HG02610 (cell line): Measurements from ENCODE around the gene ZNF280C.
A peak's percentile ranks its signal among the peaks of the same experiment; 100 is the strongest.
"Not testable (repeated sequence)": the region's sequence is repeated elsewhere in the genome, so short reads cannot be mapped to it uniquely, and the experiment has no call there.

Experiments
- ATAC-seq: cut with Tn5 transposase; IDR thresholded peaks from one replicate; pipeline ENCODE4 v1.9.1; 2021; ENCODE audit warnings: mild to moderate bottlenecking, moderate library complexity; ENCODE audit not compliant: unreplicated experiment

ZNF280C gene, protein sequence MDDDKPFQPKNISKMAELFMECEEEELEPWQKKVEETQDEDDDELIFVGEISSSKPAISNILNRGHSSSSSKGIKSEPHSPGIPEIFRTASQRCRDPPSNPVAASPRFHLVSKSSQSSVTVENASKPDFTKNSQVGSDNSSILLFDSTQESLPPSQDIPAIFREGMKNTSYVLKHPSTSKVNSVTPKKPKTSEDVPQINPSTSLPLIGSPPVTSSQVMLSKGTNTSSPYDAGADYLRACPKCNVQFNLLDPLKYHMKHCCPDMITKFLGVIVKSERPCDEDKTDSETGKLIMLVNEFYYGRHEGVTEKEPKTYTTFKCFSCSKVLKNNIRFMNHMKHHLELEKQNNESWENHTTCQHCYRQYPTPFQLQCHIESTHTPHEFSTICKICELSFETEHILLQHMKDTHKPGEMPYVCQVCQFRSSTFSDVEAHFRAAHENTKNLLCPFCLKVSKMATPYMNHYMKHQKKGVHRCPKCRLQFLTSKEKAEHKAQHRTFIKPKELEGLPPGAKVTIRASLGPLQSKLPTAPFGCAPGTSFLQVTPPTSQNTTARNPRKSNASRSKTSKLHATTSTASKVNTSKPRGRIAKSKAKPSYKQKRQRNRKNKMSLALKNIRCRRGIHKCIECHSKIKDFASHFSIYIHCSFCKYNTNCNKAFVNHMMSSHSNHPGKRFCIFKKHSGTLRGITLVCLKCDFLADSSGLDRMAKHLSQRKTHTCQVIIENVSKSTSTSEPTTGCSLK

DNA sequence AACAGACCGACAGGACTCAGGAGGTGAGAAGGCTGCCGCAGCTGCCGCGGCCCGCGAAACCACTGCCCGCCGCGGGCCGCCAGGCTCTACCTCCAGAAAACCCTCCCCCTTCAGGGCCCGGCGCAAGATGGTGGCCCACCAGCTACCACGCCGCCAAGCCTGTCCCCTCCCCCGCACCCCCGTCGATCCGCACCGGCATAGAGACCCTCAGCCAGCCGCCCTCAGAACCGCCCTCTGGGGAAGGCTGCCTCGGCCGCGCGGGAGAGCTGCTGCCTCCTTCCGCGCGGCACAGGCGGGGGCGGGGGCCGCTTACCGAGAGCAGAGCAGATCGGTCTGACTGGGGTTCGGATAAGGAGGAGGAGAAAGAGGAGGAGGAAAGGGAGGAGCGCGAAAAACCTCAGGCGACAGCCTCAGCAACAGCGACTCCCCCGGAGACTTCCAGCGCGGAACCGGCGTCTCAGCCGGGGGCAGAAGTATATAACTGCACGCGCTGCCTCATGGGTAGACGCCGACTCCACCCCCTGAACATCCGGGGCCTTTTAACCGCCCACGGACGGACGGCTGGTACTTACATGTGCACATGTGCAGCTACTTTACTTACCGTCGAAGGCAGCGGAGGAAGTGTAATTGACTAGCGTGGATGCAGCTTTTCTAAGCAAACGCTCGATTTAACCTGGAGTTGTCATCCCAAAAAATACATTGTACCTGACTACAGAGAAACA, at the start of gene ZNF280C:
Gene ZNF280C, minus strand, starts transcription at position 451 of the 722 bp plus-strand sequence. CDS start 8,450 bp downstream, outside the sequence.
- peak; percentile 96 for ATAC-seq

DNA sequence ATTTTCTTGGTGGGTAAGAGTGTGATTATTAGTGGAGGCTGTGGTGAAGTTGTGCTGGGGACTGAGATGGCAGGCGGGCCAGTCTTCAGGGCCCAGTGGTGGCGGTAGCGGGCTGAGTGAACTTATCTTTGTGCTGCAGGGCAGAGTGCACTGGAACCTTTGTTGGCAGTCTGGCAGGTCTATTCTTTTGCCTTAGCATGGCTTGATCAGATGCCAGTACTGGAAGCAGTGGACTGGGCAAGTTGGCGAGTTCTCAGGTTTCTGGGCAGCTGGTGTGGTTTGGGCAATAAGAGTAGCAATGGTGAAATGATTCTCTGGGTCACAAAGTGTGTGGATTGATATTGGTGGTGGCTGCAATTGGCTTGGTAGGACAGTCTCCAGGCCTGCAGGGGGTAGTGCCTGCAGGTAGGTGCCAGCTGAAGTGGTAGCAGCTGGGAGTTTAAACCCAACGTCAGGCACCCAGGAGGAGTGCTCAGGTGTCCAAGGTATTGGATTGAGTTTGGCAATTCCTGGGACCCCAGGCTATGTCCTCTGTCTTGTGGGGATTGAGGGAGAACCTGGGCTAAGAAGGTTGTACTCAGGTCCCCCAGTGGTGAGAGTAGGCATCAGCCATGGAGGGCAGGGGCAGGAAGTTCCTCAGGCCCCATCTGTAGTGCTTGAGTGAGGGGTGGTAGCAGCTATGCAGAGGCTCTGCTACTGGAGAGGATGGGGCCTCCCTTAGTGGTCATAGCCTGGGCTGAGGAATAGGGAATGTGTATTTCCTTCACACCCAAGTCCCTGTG, 36.1 kb upstream of the ZNF280C start:
- no peak for ATAC-seq

DNA sequence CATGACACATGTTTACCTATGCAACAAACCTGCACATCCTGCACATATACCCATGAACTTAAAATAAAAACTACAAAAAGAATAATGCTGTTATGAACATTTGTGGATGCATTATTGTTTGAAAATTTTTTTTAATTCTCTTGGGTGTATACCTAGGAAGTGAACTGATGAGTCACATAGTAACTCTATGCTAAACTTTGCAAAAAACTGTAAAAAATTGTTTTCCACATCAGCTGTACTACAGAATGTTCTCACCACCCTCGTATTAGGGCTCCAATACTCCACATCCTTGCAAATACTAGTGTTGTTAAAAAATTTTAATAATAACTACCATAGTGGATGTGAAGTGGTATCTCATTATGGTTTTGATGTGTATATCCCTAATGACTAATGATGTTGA, 33.3 kb upstream of the ZNF280C start:
- no peak for ATAC-seq

DNA sequence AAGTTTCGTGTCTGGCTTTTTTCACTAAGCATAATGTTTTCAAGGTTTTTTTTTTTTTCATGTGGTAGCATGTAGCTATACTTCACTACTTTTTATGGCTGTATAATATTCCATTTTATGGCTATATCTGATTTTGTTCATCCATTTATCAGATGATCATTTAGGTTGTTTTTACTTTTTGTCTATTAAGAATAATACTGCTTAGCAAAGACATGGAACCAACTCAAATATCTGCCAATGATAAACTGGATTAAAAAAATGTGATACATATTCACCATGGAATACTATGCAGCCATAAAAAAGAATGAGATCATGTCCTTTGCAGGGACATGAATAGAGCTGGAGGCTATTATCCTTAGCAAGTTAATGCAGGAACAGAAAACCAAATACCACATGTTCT, 32.7 kb upstream of the ZNF280C start:
- ATAC-seq, result no peak

DNA sequence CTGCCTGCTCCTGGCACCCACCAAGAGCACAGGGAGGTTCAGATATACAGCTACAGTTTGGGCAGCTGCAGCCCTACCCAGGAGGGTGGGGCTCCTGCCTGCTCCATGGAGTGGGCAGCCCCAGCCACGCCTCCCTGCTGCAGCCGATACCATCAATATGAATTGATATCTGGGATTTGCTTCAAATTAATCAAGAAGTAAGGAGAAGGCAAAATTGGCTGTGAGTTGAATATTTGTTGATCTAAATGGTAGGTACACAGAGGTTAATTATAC, 31.2 kb upstream of the ZNF280C start:
- ATAC-seq, result no peak

DNA sequence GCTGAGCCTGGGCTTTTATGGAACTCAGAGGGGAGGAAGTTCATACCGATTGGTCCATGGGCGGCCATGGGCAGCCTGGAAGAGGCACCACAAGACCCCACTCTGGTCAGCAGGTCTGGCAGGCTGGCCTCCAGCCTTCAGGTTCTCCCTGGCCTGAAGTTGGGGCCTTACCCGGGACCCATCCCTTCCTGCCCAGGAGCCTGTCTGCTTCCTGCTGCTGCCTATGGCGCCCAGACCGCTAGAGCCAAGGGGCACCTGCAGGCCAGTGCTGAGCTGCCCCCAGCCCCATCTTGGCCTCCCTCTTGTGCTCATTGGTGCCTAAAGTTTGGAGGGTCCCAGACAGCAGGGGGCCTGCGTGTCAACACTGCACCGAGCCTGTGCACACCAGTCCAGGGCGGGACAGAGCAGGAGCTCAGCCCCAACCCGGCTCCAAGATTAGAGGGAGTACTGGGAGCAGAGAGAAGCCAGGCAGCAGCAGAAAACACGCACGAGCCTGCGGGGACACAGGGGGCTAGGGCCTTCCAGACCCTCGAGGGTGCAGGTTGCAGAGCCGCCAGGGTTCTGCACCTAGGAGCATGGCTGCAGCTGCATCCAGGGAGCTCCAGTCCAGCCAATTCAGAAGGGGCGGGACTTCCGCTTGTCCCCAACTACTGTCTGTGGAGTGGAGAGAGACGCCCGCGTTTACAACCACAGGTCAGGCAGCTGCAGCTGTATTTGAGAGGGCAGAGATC, 30.7 kb upstream of the ZNF280C start:
- no peak for ATAC-seq

DNA sequence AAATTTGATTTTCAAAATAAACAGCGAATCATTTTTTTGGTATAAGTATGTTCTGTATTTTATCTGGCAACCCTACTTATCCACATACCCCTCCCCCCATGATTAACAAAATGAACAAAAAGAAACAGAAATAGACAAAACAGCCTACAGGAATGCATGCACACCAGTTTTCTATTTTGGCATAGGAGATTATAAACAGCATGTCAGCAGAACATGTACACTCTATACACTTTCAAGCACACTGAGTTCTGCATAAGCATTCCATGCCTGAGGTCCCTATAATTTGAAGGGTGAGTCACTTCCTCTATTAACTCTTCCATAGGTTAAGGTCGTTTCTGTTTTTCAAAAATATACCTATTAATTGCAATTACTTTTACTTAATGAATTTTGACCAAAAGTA, 28.0 kb upstream of the ZNF280C start:
- ATAC-seq, result no peak

DNA sequence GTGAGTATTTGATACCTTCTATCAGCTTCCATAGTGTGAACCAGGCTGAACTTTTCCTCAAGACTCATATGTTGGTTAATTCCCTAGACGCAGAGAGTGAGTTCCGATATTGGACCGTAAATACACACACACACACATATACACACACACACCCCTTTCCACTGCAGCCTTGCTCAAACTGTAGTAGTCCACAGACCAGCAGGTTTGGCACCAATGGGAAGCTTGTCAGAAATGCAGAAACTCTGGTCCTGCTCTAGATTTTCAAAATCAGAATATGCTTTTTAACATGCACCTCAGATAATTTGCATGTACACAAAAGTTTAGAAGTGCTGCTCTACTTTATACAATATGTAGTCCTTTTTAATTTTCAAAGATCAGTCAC, 27.6 kb upstream of the ZNF280C start:
- ATAC-seq, result no peak

DNA sequence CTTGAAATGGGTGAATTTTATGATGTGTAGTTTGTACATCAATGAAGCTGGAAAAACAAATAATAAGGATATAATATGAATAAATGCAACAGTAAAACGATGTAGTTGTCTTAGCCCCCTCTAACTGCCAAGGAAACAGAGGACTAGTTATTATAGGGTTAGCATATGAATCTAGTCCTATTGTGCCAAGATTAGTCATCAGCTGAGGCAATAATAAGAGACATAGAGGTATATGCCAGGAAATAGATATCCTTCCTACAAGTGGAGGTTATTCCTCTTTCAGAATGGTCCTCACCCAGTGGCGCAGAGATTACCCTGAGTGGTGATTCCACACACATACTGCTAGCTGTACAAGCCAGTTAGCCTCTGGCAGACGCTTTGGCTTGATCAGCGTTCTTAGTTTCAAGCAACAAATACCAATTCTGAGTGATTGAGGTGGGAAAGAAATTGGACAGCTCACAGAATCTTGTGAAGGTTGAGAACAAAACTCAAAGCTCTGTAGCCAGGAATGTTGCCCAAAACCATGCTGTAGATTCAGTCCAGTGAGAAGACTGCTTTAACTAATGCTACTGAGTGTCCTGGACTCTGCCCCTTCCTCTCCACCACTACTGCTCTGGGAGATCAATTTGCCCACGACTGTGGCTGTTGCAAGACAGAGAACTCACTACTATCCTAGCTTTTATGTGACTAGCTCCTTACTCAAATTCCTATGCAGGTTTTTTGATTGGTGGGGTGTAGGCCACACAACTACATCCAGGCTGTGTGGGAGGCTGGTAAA, 27.0 kb upstream of the ZNF280C start:
- ATAC-seq, result no peak

DNA sequence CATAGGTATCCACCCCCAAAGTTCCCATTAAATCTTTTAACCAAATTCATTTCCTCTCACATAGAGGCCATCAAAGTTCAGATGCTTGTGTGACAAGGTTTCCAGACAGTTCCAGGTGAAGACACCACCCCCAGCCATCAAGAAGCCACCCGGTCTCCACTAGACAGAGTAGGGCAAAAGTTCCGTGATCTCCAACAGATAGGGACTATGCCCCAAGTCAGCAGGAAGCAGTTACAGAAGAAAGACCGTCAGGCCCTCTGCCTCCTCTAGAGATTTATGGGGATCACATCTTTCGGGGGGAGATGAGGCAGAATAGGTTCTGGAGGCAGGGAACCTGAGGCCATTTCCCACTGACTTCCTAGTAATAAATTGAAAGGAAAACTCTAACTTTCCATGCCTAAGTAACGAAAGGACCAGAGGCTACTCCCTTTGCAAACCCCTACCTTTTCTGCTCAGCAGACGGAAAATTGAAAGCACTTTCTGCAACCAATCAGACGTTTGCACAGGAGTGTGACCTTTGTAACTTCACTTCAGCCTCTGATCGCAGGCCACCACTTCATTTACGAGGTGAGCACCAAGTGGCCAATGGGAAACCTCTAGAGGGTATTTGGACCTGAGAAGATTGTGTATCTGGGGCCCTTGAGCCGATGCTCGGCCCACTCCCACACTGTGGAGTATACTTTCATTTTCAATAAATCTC, 18.5 kb upstream of the ZNF280C start:
- no peak for ATAC-seq

DNA sequence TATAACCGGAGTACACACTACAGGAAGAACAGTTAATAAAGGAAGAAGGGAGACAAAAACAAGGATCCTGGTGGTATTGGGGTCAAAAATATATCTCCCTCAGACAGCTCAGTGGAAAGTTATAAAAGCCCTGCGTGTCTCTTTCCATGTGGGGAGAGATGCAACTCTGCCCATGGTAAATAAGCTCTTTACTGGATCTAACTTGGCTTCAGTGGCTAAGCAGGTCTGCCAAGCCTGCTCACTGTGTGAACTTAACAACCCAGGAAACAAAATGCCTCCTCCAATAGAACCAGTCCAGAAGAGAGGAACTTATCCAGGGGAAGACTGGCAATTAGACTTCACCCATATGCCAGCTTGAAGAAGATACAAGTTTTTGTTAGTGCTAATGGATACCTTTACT, 17.0 kb upstream of the ZNF280C start:
- no peak for ATAC-seq

DNA sequence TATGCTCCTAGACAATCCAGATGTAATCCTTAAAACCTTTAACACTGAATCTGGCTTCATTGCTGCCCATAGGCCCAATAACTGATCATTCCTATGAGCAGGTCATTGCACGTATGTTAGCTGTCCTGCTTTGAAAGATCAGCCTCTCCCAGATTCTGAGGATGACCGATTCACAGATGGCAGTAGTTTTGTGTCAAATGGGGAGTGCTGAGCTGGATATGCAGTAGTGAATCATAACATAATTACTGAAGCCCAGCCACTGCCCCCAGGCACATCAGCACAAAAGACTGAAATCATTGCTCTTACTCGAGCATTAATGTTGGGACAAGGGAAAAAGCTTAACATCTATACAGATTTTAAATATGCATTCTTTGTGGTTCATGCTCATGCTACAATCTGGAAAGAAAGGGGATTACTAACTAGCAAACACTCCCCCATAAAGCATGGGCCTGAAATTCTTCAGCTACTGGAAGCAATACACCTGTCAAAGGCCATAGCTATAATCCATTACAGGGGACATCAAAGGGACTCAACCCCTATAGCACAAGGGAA, 16.4 kb upstream of the ZNF280C start:
- ATAC-seq, result no peak

DNA sequence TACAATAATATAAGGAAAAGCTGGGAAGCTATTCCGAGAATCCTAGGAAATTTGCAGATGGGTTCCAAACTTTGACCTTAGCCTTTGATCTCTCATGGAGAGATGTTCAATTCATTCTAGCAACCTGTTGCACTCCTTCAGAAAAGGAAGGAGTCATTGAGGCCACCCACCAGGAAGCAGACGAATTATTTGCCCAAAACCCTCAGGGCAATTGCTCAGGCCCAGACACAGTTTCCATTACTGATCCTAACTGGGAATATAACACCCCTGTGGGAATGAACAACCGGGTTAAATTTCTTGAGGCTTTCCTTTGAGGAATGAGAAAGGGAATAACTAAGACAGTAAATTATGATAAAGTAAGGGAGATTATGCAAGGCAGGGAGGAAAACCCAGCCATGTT, 13.5 kb upstream of the ZNF280C start:
- no peak for ATAC-seq

DNA sequence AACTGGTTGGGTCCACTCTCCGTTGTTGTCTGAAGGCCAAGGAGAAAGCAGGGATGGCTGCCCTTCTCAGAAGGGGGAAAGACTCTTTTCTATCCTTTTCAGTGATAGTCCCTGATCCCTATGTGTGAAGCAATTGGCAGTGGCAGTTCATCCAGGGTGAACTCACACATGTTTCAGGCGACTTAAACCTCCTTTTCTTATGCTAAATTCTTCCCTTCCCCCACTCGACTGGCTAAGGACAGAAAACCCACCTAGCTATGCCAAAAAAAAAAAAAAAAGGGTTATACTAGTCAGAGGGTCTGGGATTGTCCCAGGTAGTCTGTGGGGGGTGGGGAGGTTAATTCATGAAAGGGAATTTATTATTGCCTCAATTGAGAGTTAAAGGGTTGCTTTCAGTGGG, 12.2 kb upstream of the ZNF280C start:
- no peak for ATAC-seq

DNA sequence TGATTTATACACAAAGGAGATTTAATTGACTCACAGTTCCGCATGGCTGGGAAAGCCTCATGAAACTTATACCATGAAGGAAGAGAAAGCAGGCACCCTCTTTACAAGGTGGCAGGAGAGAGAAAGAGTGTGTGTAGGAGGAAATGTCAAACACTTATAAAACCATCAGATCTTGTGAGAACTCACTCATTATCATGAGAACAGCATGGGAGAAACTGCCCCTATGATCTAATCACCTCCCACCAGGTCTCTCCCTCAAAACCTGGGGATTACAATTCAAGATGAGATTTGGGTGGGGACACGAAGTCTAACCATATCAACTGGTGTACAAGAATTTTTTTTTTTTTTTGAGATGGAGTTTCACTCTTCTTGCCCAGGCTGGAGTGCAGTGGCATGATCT, 3.6 kb upstream of the ZNF280C start:
- not testable (repeated sequence) for ATAC-seq

DNA sequence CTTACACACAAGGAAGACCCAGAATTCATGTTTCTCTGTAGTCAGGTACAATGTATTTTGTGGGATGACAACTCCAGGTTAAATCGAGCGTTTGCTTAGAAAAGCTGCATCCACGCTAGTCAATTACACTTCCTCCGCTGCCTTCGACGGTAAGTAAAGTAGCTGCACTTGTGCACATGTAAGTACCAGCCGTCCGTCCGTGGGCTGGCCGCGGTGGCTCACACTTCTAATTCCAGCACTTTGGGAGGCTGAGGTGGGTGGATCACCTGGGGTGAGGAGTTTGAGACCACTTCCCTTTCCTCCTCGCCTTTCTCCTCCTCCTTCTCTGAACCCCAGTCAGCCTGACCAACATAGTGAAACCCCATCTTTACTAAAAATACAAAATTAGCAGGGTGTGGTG, 692 bp upstream of the ZNF280C start:
- not testable (repeated sequence) for ATAC-seq

DNA sequence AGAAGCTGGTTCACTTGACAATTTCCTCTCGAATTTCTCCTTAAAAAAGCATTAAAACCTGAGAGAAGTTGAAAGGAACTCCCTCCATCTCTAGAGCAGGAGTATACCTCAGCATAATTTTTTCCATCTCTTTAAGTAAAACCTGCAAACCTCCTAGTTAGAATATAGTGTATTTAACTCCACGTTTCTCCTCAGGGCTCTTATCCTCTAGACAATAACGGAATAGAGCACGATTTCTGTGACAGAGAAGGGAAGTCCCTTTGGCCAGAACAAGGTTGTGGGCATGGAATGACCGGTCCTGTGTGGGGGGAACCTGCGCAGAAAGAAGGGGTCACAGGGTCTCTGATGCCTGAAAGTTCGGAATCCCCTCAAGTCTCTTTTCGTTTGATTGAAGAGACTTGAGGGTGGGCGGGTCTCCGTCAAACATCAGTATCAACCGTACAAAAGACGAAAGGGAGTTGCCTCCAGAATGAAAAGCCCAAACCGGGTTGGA, 697 bp downstream of the ZNF280C start:
- ATAC-seq, result peak; percentile 8

DNA sequence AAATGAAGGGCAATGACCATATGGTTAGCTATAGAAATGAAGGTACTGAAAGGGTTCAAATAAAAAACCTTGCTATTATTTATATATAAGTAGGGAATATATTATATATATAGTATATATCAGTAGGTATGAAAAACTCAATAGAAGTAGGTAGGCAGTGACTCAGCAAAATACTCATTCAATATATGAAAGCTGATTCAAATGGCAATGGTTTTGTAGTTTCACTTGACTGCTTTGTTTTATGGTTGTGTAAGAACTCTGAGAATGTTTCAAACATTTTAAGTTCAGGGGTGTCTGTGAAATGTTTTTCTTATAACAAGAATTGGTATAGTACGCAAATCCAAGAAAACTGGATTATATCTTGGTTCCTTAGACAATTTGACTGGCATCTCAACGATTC, 4.1 kb downstream of the ZNF280C start:
- no peak for ATAC-seq

DNA sequence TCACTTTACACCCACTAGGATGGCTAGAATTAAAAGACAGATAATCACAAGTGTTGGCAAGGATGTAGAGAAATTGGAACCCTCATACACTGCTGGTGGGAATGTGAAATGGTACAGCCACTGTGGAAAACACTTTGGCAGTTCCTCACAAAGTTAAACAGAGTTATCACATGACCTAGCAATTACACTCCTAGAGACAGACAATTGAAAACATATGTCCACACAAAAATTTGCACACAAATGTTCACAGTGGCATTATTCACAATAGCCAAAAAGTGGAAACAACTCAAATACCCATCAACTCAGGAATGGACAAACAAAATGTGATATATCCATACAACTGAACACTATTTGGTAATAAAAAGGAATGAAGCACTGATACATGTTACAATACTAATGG, 5.7 kb downstream of the ZNF280C start:
- ATAC-seq, result no peak
